22Rv1 (cell line): ENCODE measurements around the gene ANTXRL.

Source experiments
- H3K27ac ChIP-seq: fragments of 450-650 bp; 2 replicates; pipeline ENCODE4 v1.5.1; 2017
- ZFX ChIP-seq: fragments of 450-650 bp; IDR thresholded peaks from 2 replicates; pipeline ENCODE4 v1.6.1; 2017; ENCODE audit warnings: antibody characterized with exemption, borderline replicate concordance
- TF ChIP-seq, protein P1 (sequence below): fragments of 450-650 bp; IDR thresholded peaks from 2 replicates; pipeline ENCODE4 v1.5.1; 2017; ENCODE audit warnings: mild to moderate bottlenecking

ANTXRL gene

DNA sequence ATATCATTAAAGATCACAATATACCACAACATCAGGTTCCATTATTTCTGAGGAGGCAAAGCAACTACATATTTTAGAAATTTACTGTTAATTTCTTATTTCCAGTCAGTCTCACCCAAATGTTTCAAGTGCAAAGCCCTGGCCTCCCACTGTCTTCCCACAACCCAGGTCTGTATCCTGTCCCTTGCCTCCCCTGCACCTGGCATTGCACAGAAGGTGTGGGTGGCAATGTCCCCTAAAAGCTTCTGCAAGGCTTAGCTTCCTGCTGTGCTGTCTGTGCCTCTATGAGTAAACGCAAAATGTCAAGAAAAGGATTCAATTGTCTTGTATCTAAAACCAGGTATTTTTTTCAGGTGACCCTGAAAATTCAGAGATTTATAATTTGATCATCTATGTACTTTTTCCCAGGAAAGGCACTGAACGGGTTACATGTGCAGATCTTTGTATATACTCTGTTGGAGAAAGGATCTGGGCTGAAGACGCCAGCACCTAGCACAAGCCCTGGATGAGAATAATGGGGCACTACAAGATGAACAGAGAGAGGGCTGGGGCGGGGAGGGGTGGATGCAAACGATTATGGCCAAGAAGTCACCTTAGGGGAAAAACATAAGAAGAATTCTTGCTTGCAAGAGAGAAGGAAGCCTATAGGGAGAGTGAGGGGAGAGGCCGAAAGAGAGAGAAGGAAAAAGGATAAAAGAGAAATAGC, 3.1 kb upstream of the ANTXRL start:
- no peak overlapping the region for H3K27ac ChIP-seq
- no peak for TF ChIP-seq ZFX
- TF ChIP-seq, protein P1, sequence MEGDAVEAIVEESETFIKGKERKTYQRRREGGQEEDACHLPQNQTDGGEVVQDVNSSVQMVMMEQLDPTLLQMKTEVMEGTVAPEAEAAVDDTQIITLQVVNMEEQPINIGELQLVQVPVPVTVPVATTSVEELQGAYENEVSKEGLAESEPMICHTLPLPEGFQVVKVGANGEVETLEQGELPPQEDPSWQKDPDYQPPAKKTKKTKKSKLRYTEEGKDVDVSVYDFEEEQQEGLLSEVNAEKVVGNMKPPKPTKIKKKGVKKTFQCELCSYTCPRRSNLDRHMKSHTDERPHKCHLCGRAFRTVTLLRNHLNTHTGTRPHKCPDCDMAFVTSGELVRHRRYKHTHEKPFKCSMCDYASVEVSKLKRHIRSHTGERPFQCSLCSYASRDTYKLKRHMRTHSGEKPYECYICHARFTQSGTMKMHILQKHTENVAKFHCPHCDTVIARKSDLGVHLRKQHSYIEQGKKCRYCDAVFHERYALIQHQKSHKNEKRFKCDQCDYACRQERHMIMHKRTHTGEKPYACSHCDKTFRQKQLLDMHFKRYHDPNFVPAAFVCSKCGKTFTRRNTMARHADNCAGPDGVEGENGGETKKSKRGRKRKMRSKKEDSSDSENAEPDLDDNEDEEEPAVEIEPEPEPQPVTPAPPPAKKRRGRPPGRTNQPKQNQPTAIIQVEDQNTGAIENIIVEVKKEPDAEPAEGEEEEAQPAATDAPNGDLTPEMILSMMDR, result no peak

DNA sequence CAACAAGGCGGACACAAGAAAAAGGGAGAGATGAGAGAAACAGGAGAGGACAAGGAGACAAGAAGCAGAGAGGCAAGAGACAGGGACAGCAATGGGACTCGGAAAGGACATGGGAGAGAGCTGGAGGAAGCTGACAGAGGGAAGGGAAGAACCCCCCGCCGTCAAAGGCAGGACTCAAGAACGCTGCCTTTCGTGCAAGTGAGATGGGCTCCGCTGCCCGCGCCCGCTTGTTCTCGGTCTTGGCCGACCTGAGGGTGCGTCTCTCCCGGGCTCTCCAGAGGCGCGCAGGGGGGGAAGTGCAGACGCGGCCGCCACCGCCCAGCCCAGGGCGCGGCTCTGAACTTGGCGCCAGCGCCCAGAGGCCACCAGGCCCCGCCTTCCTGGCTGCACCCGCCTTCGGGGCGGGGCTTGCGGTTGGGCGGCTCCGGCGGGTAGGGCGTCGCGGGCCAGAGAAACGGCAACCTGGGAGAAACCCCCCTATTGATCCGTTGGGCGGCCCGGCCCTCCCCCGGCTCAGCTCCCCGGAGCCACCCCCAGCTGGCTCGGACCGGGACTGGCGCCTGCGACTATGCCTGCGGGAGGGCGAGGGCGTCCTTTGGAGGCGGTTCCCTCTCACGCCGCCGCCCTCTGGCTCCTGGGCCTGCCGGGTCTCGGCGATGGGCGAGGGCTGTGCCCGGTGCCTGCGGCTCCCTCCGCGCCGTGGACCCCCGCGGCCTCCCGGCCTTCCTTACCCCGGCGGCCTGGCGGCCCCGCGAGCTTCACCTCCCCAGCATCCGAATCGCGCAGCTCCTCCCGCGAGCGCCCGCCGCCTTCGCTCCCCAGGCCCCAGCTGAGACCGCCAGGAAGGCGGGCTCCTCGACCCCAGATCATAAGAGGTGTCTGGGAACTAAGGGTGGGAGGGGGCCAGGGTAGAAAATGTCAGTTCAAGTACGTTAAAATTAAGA, 2.2 kb upstream of the ANTXRL start:
- no peak for TF ChIP-seq ZFX
- TF ChIP-seq, protein P1, result no peak
- peak overlapping the region; percentile 36; the same call in 1 of the 2 replicates for H3K27ac ChIP-seq

DNA sequence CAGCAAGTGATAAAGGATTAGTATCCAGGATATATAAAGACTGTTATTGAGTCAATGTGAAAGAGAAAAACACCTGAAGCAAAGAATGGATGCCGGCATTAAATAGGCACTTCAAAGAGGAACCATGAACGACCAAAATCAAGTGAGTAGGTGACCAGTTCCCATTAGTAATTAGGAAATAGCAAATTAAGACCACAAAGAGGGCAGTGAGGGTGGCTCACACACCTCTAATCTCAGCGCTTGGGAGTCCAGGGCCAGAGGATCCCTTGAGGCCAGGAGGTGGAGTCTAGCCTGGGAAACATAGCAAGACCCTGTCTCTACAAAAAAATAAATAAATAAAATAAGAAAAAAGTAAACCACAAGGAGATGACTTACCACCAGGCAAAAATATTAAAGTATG, 1.5 kb upstream of the ANTXRL start:
- no peak for TF ChIP-seq ZFX
- TF ChIP-seq, protein P1, result no peak
- no peak overlapping the region for H3K27ac ChIP-seq

DNA sequence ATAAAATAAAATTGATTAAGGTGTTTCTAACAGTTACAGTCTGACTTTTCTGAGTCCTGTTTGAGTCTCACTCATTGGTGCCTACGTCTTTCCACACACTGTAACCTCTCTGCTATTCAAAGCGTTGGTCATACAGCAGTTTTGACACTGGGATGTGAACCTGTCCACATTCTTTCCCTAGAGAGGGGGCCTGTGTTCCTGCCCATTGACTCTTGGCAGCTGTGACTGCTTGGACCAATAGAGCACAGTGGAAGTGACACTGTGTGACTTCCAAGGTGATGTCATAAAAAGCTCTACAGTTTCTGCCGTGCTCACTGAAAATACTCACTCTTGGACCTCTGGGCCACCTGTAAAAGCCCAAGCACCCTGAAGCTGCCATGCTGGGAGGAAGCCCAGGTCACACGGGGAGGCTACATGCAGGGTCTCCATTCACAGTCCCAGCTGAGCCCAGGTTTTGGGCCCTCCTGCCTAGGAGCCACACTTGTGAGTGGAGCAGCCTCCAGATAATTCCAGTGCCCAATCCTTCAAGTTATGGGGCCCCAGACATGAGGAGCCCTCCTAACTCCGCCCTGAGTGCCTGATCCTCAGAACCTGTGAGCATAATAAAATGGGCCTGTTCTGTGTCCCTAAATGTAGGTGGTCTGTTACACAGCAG, 704 bp upstream of the ANTXRL start:
- H3K27ac ChIP-seq, result no peak overlapping the region
- TF ChIP-seq, protein P1, result no peak
- TF ChIP-seq ZFX, result no peak

DNA sequence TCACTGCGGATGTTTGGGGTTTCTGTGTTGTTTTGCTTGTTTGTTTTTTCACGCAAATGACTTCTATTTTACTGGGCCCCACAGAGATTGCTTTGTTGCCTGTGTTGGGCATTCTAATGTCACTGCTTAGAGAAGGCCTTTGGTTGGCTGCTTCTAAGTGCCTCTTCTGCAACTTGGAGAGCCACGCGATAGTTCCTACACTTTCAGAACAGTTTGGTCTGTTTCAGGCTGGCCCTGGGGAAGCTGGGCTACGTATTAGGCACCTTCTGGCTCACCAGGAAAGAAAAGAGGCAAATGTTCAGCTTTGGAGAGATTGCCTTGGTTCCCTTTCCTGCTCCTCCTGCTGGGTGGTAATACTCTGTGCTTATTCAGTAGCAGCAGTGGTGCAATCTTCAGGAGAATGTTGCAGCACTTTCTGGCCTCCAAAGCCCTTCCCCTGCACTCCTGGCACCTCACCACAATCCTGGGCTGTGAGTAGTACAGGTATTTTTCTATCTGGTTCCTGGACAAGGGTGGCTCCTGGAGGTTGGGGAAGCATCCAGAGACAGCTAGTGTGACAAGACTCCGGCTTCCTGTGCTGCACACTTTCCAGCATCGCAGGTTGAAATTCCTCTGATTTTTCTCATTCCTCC, 1.2 kb downstream of the ANTXRL start:
- H3K27ac ChIP-seq, result no peak overlapping the region
- TF ChIP-seq ZFX, result no peak
- TF ChIP-seq, protein P1, result no peak

DNA sequence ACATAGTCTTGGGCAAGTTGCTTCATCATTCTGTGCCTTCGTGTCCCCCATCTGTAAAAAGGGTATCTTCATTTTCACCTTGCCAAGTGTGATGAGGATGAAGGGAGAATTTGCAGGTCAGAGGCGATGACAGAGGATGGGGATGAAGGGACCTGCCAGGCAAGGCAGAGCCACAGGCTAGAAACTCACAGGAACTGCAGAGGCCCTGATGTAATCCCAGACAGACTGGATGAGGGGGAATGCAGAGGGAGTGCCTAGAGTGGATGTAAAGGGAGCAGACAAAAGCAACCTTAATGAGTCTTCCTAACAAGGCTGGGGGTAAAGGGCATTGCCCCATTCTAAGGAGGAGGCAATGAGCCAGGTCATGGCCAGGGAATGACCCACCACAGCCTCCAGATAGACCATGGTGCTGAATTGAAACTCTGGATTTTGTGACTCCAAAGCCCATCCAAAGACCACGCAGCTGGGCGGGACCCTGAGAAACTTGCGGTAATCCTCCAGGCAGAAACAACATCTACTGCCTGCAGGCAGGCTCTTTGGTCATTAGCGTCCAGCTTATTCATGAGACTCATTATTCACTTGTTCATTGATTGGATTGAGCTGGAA, 1.9 kb downstream of the ANTXRL start:
- TF ChIP-seq ZFX, result no peak
- TF ChIP-seq, protein P1, result no peak

More for the DNA sequence above, 1.9 kb downstream of the ANTXRL start:
- H3K27ac ChIP-seq, result no peak overlapping the region
